ENCODE results near the gene RBM17.
"Not testable (repeated sequence)": the region's sequence is repeated elsewhere in the genome, so short reads cannot be mapped to it uniquely, and the experiment has no call there.

RBM17 gene

GRCh38 chr10:6120691-6121090 lies 31.9 kb downstream of the RBM17 start:
- DNase-seq (no peak), ATAC-seq (no peak)
- Mint-ChIP-seq H3K27ac (no peak overlapping the region), H3K4me3 (no peak overlapping the region), H3K4me1 (peaks cover 27% of the 10 kb centered on the region), H3K9me3 (no peaks in the 10 kb centered on the region), H3K36me3 (ENCODE audit: low read depth) (peaks cover 6% of the 10 kb centered on the region), H3K27me3 (no peaks in the 10 kb centered on the region)

- Mint-ChIP-seq H3K9me3 (no peaks in the 10 kb centered on the region), H3K36me3 (ENCODE audit: low read depth) (peaks cover 3% of the 10 kb centered on the region), H3K4me1 (peaks cover 29% of the 10 kb centered on the region), H3K4me3 (no peak overlapping the region), H3K27ac (no peak overlapping the region), H3K27me3 (no peaks in the 10 kb centered on the region)
- DNase-seq (no peak), ATAC-seq (no peak)
Measured at GRCh38 chr10:6121146-6121545, 32.3 kb downstream of the RBM17 start.

- Mint-ChIP-seq H3K4me1 (peaks cover 35% of the 10 kb centered on the region), H3K36me3 (ENCODE audit: low read depth) (no peaks in the 10 kb centered on the region), H3K9me3 (no peaks in the 10 kb centered on the region), H3K27ac (peak overlapping the region; percentile 44), H3K4me3 (no peak overlapping the region), H3K27me3 (no peaks in the 10 kb centered on the region)
- no peak for DNase-seq
- ATAC-seq, result no peak
Measured at GRCh38 chr10:6123532-6123931, 34.7 kb downstream of the RBM17 start.

DNA sequence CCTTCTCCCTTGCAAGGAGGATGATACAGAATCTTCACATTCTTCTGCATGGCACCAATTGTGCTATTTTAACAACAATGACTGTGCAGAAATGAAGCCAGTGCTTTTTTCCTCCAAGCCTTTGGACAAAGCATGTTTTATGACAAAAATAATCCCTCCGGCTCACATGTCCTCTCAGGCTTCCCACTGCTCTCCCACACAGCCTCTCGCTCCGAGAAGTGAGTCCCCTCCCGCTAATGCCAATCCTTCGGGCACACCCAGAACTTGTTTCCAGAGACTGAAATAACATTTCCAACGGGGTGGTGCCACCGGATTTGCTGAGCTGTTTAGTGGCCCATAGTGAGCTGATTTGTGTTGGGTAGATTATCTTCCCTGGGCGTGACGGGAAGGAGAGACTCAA lies 35.8 kb downstream of the RBM17 start:
- ATAC-seq (no peak), DNase-seq (no peak)
- Mint-ChIP-seq H3K9me3 (no peaks in the 10 kb centered on the region), H3K27me3 (peaks cover 5% of the 10 kb centered on the region), H3K4me1 (peaks cover 39% of the 10 kb centered on the region), H3K4me3 (no peak overlapping the region), H3K27ac (no peak overlapping the region), H3K36me3 (ENCODE audit: low read depth) (no peaks in the 10 kb centered on the region)

GRCh38 chr10:6127461-6127860 lies 38.6 kb downstream of the RBM17 start:
- ATAC-seq; H3K27ac Mint-ChIP-seq; H3K9me3 Mint-ChIP-seq; H3K36me3 Mint-ChIP-seq (ENCODE audit: low read depth); H3K4me3 Mint-ChIP-seq; DNase-seq; H3K27me3 Mint-ChIP-seq: not testable (repeated sequence)
- H3K4me1 Mint-ChIP-seq, result peaks cover 52% of the 10 kb centered on the region

- no peak for ATAC-seq
- Mint-ChIP-seq H3K9me3 (no peaks in the 10 kb centered on the region), H3K27ac (no peak overlapping the region), H3K4me1 (peaks cover 49% of the 10 kb centered on the region), H3K4me3 (no peak overlapping the region), H3K27me3 (peaks cover 10% of the 10 kb centered on the region), H3K36me3 (ENCODE audit: low read depth) (no peaks in the 10 kb centered on the region)
- no peak for DNase-seq
Measured at GRCh38 chr10:6128087-6128486, 39.3 kb downstream of the RBM17 start.

DNA sequence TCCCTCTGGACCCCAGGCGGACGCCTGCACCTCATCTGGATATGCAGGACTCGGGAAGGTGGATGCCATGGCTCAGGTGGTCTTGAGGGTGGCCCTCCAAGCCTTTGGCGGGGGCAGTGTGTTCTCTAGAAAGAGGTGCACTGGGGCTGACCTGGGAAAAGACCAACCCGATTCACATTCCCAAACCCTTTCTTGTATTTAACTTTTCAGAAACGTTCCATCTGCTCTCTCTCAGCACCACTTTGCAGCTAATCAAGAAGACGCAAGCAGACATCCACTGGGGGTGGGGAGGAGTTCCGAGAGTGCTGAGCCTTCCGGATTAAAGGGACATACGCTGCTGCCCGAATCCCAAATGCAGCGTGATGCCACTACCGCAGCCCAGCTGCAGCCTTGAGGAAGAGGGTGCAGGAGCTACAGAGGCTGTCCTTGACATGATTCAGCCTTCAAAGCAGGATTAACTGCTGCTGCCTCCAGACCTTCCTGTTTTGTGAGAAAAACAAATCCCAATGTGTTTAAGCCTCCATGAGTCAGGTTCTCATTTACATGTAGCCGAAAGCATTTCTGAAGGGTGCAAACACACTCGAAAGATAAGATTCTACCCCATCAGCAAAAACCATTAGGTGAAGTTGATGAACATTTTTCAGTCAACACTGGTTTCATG lies 39.9 kb downstream of the RBM17 start:
- no peak overlapping the region for H3K4me3 Mint-ChIP-seq
- DNase-seq (no peak), ATAC-seq (no peak)
- H3K27me3 Mint-ChIP-seq, result peaks cover 10% of the 10 kb centered on the region
- no peaks in the 10 kb centered on the region for H3K9me3 Mint-ChIP-seq
- peaks cover 44% of the 10 kb centered on the region for H3K4me1 Mint-ChIP-seq
- H3K27ac Mint-ChIP-seq, result no peak overlapping the region
- H3K36me3 Mint-ChIP-seq (ENCODE audit: low read depth), result no peaks in the 10 kb centered on the region

GRCh38 chr10:6130848-6131470 lies 42.1 kb downstream of the RBM17 start:
- no peak overlapping the region for H3K4me3 Mint-ChIP-seq

GRCh38 chr10:6133331-6134098 lies 44.7 kb downstream of the RBM17 start:
- ATAC-seq, result no peak
- Mint-ChIP-seq H3K4me1 (peaks cover 64% of the 10 kb centered on the region), H3K4me3 (no peak overlapping the region), H3K9me3 (no peaks in the 10 kb centered on the region), H3K27me3 (peaks cover 14% of the 10 kb centered on the region), H3K27ac (no peak overlapping the region), H3K36me3 (ENCODE audit: low read depth) (no peaks in the 10 kb centered on the region)
- no peak for DNase-seq

More at GRCh38 chr10:6130848-6131470, 42.1 kb downstream of the RBM17 start:
- H3K27ac Mint-ChIP-seq, result no peak overlapping the region
- peaks cover 47% of the 10 kb centered on the region for H3K4me1 Mint-ChIP-seq
- H3K9me3 Mint-ChIP-seq, result no peaks in the 10 kb centered on the region
- H3K27me3 Mint-ChIP-seq, result peaks cover 10% of the 10 kb centered on the region
- H3K36me3 Mint-ChIP-seq (ENCODE audit: low read depth), result no peaks in the 10 kb centered on the region
- DNase-seq, result no peak
- no peak for ATAC-seq

GRCh38 chr10:6134099-6134823 lies 45.4 kb downstream of the RBM17 start:
- peaks cover 16% of the 10 kb centered on the region for H3K27me3 Mint-ChIP-seq
- no peak overlapping the region for H3K4me3 Mint-ChIP-seq
- DNase-seq (no peak), ATAC-seq (no peak)
- H3K27ac Mint-ChIP-seq, result no peak overlapping the region
- no peaks in the 10 kb centered on the region for H3K36me3 Mint-ChIP-seq (ENCODE audit: low read depth)
- no peaks in the 10 kb centered on the region for H3K9me3 Mint-ChIP-seq
- H3K4me1 Mint-ChIP-seq, result peaks cover 63% of the 10 kb centered on the region

GRCh38 chr10:6135039-6135438 lies 46.2 kb downstream of the RBM17 start:
- DNase-seq (no peak), ATAC-seq (no peak)
- peaks cover 10% of the 10 kb centered on the region for H3K27me3 Mint-ChIP-seq
- H3K4me3 Mint-ChIP-seq, result no peak overlapping the region
- no peaks in the 10 kb centered on the region for H3K36me3 Mint-ChIP-seq (ENCODE audit: low read depth)
- no peaks in the 10 kb centered on the region for H3K9me3 Mint-ChIP-seq
- H3K4me1 Mint-ChIP-seq, result peaks cover 61% of the 10 kb centered on the region
- H3K27ac Mint-ChIP-seq, result peak overlapping the region; percentile 94

- H3K4me3 Mint-ChIP-seq, result peak overlapping the region; percentile 60
- peak overlapping the region; percentile 94 for H3K27ac Mint-ChIP-seq
- peaks cover 61% of the 10 kb centered on the region for H3K4me1 Mint-ChIP-seq
- no peak for ATAC-seq
- no peaks in the 10 kb centered on the region for H3K9me3 Mint-ChIP-seq
- no peaks in the 10 kb centered on the region for H3K36me3 Mint-ChIP-seq (ENCODE audit: low read depth)
- DNase-seq, result no peak
- H3K27me3 Mint-ChIP-seq, result peaks cover 8% of the 10 kb centered on the region
Measured at GRCh38 chr10:6135589-6136168, 46.8 kb downstream of the RBM17 start.

DNA sequence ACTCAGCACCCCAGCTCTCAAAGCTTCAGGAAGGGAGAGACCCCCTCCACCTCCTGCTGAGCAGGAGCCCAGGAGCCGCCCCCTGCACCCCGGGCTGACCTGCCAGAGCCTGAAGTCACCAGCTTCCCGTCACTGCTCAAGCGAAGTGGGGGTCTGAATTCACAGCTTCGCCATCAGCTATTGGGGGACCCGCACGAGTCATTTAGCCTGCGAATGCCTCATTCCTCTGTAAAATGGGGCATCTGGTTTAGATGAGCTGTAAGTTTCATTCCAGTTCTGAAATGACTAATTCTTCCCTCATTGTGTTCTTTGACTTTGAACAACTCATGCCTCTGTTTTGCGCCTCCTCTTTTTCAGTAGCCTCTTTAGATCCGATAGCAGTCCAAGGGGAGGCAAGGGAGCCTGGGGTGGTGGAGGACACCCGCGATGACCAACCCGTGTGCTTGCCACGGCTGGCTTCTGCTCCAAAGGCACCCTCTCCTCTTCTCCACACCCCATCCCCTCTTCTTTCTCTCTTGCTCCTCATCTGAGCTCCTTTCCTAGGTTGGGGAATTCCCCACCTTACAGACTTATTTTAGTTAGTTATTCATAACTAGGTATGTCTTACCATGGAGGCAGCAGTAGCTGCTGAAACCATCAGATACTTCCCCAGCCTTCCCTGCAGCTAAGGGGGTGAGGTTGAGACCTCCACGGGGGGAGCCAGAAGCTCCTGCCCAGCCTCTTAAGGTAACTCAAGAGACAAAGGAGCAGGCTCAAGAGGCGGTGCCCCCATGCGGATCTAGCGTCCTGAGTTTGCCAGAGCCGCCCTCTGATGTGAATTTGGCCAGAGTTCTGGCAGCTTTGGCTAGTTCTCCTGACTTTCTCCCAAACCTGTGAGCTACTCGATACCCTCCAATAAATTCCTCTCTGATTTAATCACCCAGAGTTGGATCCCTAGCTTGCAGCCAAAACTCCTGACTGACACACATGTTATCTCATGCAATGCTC lies 47.7 kb downstream of the RBM17 start:
- H3K9me3 Mint-ChIP-seq, result no peaks in the 10 kb centered on the region
- peaks cover 8% of the 10 kb centered on the region for H3K27me3 Mint-ChIP-seq
- peak; percentile 90 for ATAC-seq
- H3K27ac Mint-ChIP-seq, result peak overlapping the region; percentile 94
- H3K4me1 Mint-ChIP-seq, result peaks cover 64% of the 10 kb centered on the region
- no peaks in the 10 kb centered on the region for H3K36me3 Mint-ChIP-seq (ENCODE audit: low read depth)
- peak; percentile 72 for DNase-seq
- H3K4me3 Mint-ChIP-seq, result peak overlapping the region; percentile 60
